Glutamatergic neuron (in vitro differentiated cells): ENCODE measurements around the gene CLCN5. TPM values are rescaled to one million over a fixed set of nuclear protein-coding genes. Genes with fewer than 3 reads are reported as not detected.

ENCODE experiments used
- DNase-seq: peaks from one replicate; pipeline ENCODE4 v3.0.0; 2022
- H3K27ac Mint-ChIP-seq: one replicate; pipeline ENCODE4 v1.8.0; 2020; ENCODE audit warnings: mild to moderate bottlenecking, mixed read lengths, inconsistent platforms; ENCODE audit not compliant: unreplicated experiment
- H3K27me3 Mint-ChIP-seq: one replicate; pipeline ENCODE4 v1.8.0; 2020; ENCODE audit warnings: mild to moderate bottlenecking, moderate library complexity, mixed read lengths, inconsistent platforms; ENCODE audit not compliant: unreplicated experiment
- H3K36me3 Mint-ChIP-seq: one replicate; pipeline ENCODE4 v1.8.0; 2020; ENCODE audit warnings: mild to moderate bottlenecking, mixed read lengths, inconsistent platforms; ENCODE audit not compliant: unreplicated experiment
- H3K4me1 Mint-ChIP-seq: one replicate; pipeline ENCODE4 v1.8.0; 2020; ENCODE audit warnings: mild to moderate bottlenecking, low read depth, mixed read lengths, inconsistent platforms; ENCODE audit not compliant: unreplicated experiment
- H3K4me3 Mint-ChIP-seq: one replicate; pipeline ENCODE4 v1.8.0; 2020; ENCODE audit warnings: mild to moderate bottlenecking, mixed read lengths, inconsistent platforms; ENCODE audit not compliant: unreplicated experiment
- H3K9me3 Mint-ChIP-seq: one replicate; pipeline ENCODE4 v1.8.0; 2020; ENCODE audit warnings: mild to moderate bottlenecking, moderate library complexity, mixed read lengths, inconsistent platforms; ENCODE audit not compliant: unreplicated experiment
- total RNA-seq: library from RNA; stranded (reverse); fragmentation: NEBNext Ultra II Directional; extraction: Animal tissue kit (Norgen Biotek cat#: 25700); gene quantifications from one replicate; pipeline ENCODE4 v1.2.1, GENCODE V29; 2021; ENCODE audit not compliant: unreplicated experiment
- TF ChIP-seq, protein P1 (sequence below): fragments of 200-600 bp; sonication (generic); IDR thresholded peaks from one replicate; pipeline ENCODE4 v1.5.0; 2021; ENCODE audit not compliant: partially characterized antibody, unreplicated experiment

The CLCN5 gene
- total RNA-seq, 1 donor from 2014 or later, result 34.7 TPM

DNA sequence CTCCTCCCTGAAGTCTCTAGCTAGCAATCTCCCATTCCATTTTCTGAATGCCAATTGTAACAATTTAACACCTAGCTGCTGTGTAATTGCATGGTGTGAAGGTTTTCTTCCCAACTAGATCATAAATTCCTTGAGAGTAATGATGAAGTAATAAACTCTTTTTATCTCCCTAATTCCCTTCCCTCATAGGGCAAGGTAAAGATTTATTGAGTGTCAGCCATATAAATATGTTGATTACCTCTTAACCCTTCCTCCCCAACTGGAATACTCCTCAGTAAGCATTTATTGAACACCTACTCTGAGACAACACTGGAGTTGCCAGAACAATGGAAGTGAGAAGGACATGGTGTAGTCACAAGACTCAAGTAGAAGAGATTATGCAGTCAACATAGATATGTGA, 112.7 kb downstream of the CLCN5 start:
- TF ChIP-seq, protein P1, sequence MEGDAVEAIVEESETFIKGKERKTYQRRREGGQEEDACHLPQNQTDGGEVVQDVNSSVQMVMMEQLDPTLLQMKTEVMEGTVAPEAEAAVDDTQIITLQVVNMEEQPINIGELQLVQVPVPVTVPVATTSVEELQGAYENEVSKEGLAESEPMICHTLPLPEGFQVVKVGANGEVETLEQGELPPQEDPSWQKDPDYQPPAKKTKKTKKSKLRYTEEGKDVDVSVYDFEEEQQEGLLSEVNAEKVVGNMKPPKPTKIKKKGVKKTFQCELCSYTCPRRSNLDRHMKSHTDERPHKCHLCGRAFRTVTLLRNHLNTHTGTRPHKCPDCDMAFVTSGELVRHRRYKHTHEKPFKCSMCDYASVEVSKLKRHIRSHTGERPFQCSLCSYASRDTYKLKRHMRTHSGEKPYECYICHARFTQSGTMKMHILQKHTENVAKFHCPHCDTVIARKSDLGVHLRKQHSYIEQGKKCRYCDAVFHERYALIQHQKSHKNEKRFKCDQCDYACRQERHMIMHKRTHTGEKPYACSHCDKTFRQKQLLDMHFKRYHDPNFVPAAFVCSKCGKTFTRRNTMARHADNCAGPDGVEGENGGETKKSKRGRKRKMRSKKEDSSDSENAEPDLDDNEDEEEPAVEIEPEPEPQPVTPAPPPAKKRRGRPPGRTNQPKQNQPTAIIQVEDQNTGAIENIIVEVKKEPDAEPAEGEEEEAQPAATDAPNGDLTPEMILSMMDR, result no peak
- Mint-ChIP-seq H3K4me3 (no peak overlapping the region), H3K27me3 (no peaks in the 10 kb centered on the region), H3K4me1 (no peaks in the 10 kb centered on the region), H3K27ac (no peak overlapping the region), H3K9me3 (no peaks in the 10 kb centered on the region), H3K36me3 (no peaks in the 10 kb centered on the region)
- no peak for DNase-seq

DNA sequence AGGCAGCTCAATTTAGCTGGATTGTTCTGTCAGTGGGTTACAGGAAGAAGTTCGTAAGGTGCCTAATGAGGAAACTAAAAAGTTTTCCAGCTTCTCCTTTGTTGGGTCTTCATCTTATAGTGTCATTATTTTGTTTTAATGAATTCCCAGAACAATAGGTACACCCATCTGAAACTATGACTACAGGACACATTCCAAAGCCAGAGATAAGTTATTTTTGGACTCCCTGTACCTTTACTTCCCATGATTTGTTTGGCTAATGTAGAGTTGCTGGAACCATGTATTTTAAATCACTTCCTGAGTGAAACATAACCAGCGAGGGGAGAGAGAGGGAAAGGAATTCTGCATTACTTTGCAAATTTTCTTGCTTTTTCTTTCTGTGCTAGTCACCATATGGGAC, 114.0 kb downstream of the CLCN5 start:
- no peak for DNase-seq
- H3K9me3 Mint-ChIP-seq, result no peaks in the 10 kb centered on the region
- H3K4me1 Mint-ChIP-seq, result no peaks in the 10 kb centered on the region
- H3K4me3 Mint-ChIP-seq, result no peak overlapping the region
- TF ChIP-seq, protein P1, result no peak
- H3K27ac Mint-ChIP-seq, result no peak overlapping the region
- H3K36me3 Mint-ChIP-seq, result no peaks in the 10 kb centered on the region
- H3K27me3 Mint-ChIP-seq, result no peaks in the 10 kb centered on the region

DNA sequence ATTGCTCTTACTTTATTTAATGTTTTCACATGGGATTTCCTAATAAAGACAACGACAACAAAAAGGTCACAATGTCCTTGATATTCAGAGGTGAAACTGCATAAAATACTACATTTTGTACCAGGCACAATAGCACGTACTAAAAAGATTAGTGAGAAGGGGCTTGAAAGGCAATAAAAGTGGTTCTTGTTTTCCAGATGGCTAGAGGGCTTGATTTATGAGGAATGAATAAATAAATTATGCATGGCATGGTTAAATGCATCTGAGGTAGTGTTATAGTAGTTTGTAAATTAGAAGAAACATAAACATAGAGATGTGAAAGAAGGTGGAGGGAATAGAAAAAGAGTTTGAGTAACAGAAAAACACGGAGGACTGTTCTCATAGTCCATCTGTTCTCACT, 123.4 kb downstream of the CLCN5 start:
- Mint-ChIP-seq H3K27ac (no peak overlapping the region), H3K27me3 (no peaks in the 10 kb centered on the region), H3K4me3 (no peak overlapping the region), H3K9me3 (no peaks in the 10 kb centered on the region), H3K36me3 (no peaks in the 10 kb centered on the region), H3K4me1 (no peaks in the 10 kb centered on the region)
- no peak for DNase-seq
- TF ChIP-seq, protein P1, result no peak

DNA sequence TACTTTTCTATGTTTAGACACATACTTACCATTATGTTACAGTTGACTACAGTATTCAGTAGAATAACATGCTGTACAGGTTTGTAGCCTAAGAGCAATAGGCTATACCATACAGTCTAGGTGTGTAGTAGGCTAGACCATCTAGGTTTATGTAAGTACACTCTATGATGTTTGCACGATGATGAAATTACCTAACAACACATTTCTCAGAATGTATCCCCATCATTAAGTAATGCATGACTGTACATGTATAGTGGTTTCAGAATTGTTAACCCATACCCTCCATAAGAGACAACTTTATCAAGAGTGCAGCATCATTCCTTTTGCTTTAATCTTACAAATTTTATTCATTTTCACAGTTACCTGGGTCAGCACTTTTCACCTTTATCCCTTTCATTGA, 126.8 kb downstream of the CLCN5 start:
- TF ChIP-seq, protein P1, result no peak
- no peak overlapping the region for H3K27ac Mint-ChIP-seq
- no peak for DNase-seq
- H3K4me3 Mint-ChIP-seq, result no peak overlapping the region
- no peaks in the 10 kb centered on the region for H3K9me3 Mint-ChIP-seq
- H3K27me3 Mint-ChIP-seq, result no peaks in the 10 kb centered on the region
- no peaks in the 10 kb centered on the region for H3K4me1 Mint-ChIP-seq
- no peaks in the 10 kb centered on the region for H3K36me3 Mint-ChIP-seq

DNA sequence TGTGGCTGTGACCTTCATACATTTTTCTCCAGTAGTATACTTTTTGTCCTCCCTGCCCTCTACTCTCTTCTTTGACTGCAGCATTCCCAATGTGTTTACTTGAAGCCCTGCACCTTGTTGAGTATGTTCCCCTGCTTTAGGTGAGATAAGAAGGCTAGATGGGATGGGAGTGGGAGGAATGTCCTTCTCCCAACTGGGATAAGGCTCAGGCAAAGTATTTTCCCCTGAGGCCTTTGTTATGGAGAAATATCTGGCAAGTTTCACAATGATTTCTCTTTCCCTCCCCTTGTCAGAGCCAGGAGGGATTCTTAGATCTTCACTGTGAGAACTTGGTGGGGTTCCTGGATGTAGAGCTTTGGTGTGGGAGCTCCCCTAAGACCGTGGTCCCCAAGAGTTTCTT, 131.8 kb downstream of the CLCN5 start:
- Mint-ChIP-seq H3K4me3 (no peak overlapping the region), H3K9me3 (no peaks in the 10 kb centered on the region), H3K36me3 (peaks cover 4% of the 10 kb centered on the region), H3K4me1 (no peaks in the 10 kb centered on the region), H3K27ac (no peak overlapping the region), H3K27me3 (no peaks in the 10 kb centered on the region)
- TF ChIP-seq, protein P1, result no peak
- no peak for DNase-seq
